Measurements from ENCODE around the gene PAGR1. TPM values are rescaled to one million over a fixed set of nuclear protein-coding genes. Genes with fewer than 3 reads are reported as not detected.

PAGR1 gene
- total RNA-seq, 1 experiment from 2014 or later = 60.1 TPM

DNA sequence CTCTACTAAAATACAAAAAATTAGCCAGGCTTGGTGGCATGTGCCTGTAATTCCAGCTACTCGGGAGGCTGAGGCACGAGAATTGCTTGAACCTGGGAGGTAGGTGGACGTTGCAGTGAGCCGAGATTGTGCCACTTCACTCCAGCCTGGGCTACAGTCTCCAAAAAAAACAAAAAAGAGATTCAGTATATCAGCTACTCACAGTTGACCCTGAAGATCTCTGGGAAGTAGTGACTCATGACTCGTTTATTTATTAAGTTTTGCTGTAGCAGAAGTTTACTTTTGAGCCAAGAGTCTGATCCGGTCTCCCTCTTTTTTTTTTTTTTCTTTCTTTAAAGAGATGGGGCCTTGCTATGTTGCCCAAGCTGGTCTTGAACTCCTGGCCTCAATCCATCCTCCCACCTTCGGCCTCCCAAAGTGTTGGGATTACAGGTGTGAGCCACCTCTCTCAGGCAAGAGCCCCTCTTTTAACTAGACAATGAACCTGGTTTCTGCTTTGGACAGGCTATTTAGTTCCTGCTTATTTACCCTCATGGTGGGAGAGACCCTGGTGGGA, 8.7 kb downstream of the PAGR1 start:
- Mint-ChIP-seq H3K9me3 (no peaks in the 10 kb centered on the region), H3K27me3 (ENCODE audit: low read depth) (no peaks in the 10 kb centered on the region), H3K4me1 (peaks cover 25% of the 10 kb centered on the region), H3K36me3 (peaks cover 9% of the 10 kb centered on the region), H3K4me3 (no peak overlapping the region), H3K27ac (no peak overlapping the region)
- CTCF ChIA-PET = interaction anchor here (1.0 to 6.4 kb wide), 2 partner anchors 24 to 40 kb away, joined by 3 to 68 read pairs; no protein-coding TSS in a partner anchor
- TF ChIP-seq ELF4 (CRISPR knock-in tag; IDR thresholded peaks at IDR 0.05; ENCODE audit: low read depth) = no peak
- TF ChIP-seq FOXP1 (CRISPR knock-in tag; IDR thresholded peaks at IDR 0.05; ENCODE audit: borderline replicate concordance) = no peak
- TF ChIP-seq, protein P1, sequence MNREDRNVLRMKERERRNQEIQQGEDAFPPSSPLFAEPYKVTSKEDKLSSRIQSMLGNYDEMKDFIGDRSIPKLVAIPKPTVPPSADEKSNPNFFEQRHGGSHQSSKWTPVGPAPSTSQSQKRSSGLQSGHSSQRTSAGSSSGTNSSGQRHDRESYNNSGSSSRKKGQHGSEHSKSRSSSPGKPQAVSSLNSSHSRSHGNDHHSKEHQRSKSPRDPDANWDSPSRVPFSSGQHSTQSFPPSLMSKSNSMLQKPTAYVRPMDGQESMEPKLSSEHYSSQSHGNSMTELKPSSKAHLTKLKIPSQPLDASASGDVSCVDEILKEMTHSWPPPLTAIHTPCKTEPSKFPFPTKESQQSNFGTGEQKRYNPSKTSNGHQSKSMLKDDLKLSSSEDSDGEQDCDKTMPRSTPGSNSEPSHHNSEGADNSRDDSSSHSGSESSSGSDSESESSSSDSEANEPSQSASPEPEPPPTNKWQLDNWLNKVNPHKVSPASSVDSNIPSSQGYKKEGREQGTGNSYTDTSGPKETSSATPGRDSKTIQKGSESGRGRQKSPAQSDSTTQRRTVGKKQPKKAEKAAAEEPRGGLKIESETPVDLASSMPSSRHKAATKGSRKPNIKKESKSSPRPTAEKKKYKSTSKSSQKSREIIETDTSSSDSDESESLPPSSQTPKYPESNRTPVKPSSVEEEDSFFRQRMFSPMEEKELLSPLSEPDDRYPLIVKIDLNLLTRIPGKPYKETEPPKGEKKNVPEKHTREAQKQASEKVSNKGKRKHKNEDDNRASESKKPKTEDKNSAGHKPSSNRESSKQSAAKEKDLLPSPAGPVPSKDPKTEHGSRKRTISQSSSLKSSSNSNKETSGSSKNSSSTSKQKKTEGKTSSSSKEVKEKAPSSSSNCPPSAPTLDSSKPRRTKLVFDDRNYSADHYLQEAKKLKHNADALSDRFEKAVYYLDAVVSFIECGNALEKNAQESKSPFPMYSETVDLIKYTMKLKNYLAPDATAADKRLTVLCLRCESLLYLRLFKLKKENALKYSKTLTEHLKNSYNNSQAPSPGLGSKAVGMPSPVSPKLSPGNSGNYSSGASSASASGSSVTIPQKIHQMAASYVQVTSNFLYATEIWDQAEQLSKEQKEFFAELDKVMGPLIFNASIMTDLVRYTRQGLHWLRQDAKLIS (CRISPR knock-in tag; IDR thresholded peaks at IDR 0.05; ENCODE audit: borderline replicate concordance) = no peak
- TF ChIP-seq, protein P2, sequence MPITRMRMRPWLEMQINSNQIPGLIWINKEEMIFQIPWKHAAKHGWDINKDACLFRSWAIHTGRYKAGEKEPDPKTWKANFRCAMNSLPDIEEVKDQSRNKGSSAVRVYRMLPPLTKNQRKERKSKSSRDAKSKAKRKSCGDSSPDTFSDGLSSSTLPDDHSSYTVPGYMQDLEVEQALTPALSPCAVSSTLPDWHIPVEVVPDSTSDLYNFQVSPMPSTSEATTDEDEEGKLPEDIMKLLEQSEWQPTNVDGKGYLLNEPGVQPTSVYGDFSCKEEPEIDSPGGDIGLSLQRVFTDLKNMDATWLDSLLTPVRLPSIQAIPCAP (CRISPR knock-in tag; IDR thresholded peaks at IDR 0.05) = no peak
- no peak for TF ChIP-seq ZNF138 (CRISPR knock-in tag; conservative IDR thresholded peaks at IDR 0.05)
- TF ChIP-seq FOXK1 (CRISPR knock-in tag; IDR thresholded peaks at IDR 0.05) = no peak
- TF ChIP-seq, protein P3, sequence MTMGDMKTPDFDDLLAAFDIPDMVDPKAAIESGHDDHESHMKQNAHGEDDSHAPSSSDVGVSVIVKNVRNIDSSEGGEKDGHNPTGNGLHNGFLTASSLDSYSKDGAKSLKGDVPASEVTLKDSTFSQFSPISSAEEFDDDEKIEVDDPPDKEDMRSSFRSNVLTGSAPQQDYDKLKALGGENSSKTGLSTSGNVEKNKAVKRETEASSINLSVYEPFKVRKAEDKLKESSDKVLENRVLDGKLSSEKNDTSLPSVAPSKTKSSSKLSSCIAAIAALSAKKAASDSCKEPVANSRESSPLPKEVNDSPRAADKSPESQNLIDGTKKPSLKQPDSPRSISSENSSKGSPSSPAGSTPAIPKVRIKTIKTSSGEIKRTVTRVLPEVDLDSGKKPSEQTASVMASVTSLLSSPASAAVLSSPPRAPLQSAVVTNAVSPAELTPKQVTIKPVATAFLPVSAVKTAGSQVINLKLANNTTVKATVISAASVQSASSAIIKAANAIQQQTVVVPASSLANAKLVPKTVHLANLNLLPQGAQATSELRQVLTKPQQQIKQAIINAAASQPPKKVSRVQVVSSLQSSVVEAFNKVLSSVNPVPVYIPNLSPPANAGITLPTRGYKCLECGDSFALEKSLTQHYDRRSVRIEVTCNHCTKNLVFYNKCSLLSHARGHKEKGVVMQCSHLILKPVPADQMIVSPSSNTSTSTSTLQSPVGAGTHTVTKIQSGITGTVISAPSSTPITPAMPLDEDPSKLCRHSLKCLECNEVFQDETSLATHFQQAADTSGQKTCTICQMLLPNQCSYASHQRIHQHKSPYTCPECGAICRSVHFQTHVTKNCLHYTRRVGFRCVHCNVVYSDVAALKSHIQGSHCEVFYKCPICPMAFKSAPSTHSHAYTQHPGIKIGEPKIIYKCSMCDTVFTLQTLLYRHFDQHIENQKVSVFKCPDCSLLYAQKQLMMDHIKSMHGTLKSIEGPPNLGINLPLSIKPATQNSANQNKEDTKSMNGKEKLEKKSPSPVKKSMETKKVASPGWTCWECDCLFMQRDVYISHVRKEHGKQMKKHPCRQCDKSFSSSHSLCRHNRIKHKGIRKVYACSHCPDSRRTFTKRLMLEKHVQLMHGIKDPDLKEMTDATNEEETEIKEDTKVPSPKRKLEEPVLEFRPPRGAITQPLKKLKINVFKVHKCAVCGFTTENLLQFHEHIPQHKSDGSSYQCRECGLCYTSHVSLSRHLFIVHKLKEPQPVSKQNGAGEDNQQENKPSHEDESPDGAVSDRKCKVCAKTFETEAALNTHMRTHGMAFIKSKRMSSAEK (CRISPR knock-in tag; IDR thresholded peaks at IDR 0.05; ENCODE audit: borderline replicate concordance) = no peak
- TF ChIP-seq PRRX2 (CRISPR knock-in tag; IDR thresholded peaks at IDR 0.05) = no peak
- TF ChIP-seq, protein P4, sequence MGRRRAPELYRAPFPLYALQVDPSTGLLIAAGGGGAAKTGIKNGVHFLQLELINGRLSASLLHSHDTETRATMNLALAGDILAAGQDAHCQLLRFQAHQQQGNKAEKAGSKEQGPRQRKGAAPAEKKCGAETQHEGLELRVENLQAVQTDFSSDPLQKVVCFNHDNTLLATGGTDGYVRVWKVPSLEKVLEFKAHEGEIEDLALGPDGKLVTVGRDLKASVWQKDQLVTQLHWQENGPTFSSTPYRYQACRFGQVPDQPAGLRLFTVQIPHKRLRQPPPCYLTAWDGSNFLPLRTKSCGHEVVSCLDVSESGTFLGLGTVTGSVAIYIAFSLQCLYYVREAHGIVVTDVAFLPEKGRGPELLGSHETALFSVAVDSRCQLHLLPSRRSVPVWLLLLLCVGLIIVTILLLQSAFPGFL (CRISPR knock-in tag; IDR thresholded peaks at IDR 0.05; ENCODE audit: borderline replicate concordance) = no peak
- TF ChIP-seq NFYB (CRISPR knock-in tag; conservative IDR thresholded peaks at IDR 0.05; ENCODE audit: low read depth) = no peak
- no peak for TF ChIP-seq TEAD1 (CRISPR knock-in tag; IDR thresholded peaks at IDR 0.05)
- no peak for TF ChIP-seq JUN (CRISPR knock-in tag; IDR thresholded peaks at IDR 0.05)
- no peak for TF ChIP-seq ZNF219 (CRISPR knock-in tag; IDR thresholded peaks at IDR 0.05; ENCODE audit: borderline replicate concordance)
- TF ChIP-seq, protein P5, sequence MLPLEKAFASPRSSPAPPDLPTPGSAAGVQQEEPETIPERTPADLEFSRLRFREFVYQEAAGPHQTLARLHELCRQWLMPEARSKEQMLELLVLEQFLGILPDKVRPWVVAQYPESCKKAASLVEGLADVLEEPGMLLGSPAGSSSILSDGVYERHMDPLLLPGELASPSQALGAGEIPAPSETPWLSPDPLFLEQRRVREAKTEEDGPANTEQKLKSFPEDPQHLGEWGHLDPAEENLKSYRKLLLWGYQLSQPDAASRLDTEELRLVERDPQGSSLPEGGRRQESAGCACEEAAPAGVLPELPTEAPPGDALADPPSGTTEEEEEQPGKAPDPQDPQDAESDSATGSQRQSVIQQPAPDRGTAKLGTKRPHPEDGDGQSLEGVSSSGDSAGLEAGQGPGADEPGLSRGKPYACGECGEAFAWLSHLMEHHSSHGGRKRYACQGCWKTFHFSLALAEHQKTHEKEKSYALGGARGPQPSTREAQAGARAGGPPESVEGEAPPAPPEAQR (CRISPR knock-in tag; IDR thresholded peaks at IDR 0.05) = no peak
- TF ChIP-seq ZNF416 (CRISPR knock-in tag; IDR thresholded peaks at IDR 0.05) = no peak
- no peak for TF ChIP-seq TEAD4 (CRISPR knock-in tag; IDR thresholded peaks at IDR 0.05)
- TF ChIP-seq ZNF671 (CRISPR knock-in tag; IDR thresholded peaks at IDR 0.05) = no peak
- TF ChIP-seq ZBTB21 (CRISPR knock-in tag; IDR thresholded peaks at IDR 0.05; ENCODE audit: borderline replicate concordance) = no peak
- POLR2A ChIA-PET = interaction anchor here (0.7 to 0.8 kb wide), 2 partner anchors 18 to 873 kb away, joined by 3 to 5 read pairs; partner anchors contain the start of gene MAZ
- DNase-seq (ENCODE audit: low spot score) = no peak
- no peak for ATAC-seq
